ENCODE measurements around the gene CYP2F1.

DNA sequence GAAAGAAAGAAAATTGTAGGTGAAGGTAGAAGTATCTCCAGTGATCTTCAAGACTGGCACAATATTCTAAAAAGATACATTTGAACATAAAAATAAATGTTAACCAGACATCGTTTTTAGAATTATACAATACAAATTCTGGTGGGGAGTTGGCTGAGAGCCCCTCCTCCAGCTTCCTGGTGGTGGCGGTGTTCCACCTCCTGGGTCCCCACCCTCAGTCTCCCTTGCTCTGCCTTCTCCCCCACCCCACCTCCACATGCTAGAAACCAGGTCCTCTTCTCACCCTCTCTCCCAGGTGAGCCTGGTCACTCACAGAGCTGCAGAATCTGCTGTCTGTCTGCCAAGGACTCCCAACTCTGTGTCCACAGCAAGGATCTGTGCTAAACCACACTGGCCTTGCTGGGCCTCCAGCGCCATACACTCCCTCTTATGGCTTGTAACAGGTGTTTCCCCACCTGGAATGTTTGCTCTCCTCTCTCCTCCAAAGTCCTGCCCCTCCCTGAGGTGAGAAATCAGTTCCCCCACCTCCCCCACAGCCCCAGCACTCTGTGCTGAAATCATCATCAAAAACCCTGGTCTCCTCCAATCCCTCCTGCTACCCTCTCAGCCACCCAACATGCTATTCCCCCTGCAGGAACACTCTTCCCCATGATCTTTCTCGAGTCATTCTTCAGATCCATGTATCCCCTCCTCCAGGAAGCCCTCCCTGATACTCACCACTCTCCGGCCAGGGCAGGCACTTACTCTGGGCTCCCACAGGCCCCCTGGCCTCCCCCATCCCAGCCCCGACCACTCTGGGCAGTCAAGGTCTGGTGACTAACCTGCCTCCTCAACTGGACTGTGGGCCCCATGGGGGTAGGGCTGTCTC lies 58.3 kb downstream of the CYP2F1 start:
- no peak for TF ChIP-seq CSDC2 (CRISPR knock-in tag; IDR thresholded peaks at IDR 0.05)
- TF ChIP-seq ISL1 (CRISPR knock-in tag; IDR thresholded peaks at IDR 0.05): no peak
- no peak for TF ChIP-seq PATZ1 (CRISPR knock-in tag; IDR thresholded peaks at IDR 0.05; ENCODE audit: borderline replicate concordance)
- TF ChIP-seq RARB (CRISPR knock-in tag; IDR thresholded peaks at IDR 0.05): no peak
- no peak for TF ChIP-seq ZC3H10 (CRISPR knock-in tag; IDR thresholded peaks at IDR 0.05)
- no peak for TF ChIP-seq TCF4 (CRISPR knock-in tag; IDR thresholded peaks at IDR 0.05; ENCODE audit: borderline replicate concordance)
- TF ChIP-seq BACH2 (CRISPR knock-in tag; IDR thresholded peaks at IDR 0.05; ENCODE audit: borderline replicate concordance): no peak
- no peak for TF ChIP-seq ARNTL (CRISPR knock-in tag; IDR thresholded peaks at IDR 0.05; ENCODE audit: borderline replicate concordance, low read depth)

All from SK-N-SH treated with all-trans-retinoic acid at 6 μM for 48 hours (cell line).